ENCODE results near the gene TXNDC9. TPM values are rescaled to one million over a fixed set of nuclear protein-coding genes. Genes with fewer than 3 reads are reported as not detected.

Gene TXNDC9
- total RNA-seq (2014; rRNA removed; shearing (Covaris generic)), result 19.4 and 30.2 TPM in 2 replicates

GRCh38 chr2:99335911-99336803 lies at the start of gene TXNDC9:
Gene TXNDC9, minus strand, starts transcription at chr2:99336333. Its CDS starts 3,123 bp downstream, at chr2:99333210.

DNA sequence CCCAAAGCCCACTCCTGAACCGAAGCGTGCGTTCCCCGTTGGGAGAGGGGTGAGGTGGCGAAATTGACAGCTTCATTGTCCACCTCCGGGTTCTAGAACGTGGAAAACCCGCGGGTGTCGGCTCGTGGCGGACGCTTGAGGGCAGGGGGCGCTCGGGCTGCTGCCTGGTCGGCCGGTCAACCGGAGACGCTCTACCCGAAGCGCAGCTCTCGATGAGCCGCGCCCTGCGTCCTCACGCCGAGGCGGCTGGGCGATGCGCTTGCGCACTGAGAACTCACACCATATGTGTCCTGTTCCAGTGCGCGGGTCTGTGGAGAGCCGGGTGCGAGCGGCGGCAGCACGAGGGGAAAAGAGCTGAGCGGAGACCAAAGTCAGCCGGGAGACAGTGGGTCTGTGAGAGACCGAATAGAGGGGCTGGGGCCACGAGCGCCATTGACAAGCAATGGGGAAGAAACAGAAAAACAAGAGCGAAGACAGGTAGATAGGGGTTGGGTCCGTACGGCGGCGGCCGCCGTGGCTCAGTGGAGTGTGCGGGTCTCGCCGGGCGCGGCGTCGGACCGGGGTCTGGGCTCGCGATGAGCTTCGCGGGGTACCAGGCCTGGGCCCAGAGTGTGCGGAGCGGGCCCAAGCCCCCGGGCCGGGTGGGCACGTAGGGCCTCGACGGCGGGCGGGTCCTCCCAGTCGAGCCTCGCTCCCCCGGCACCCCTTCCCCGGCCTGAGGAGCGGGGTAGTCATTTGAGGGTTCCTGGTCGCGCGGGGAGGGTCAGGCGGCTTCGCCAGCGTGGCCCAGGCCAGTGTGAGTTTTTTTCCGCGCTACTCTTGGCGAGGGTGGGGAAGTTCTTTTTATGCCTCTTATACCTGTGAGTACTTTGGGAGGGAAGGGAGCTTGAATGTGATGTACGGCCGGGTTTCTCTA lies 1.2 kb upstream of the TXNDC9 start, which contains the start of gene EIF5B:
Gene EIF5B, plus strand, starts transcription at position 277 of the 916 bp plus-strand sequence. Its CDS starts 166 bp downstream, at position 443.

DNA sequence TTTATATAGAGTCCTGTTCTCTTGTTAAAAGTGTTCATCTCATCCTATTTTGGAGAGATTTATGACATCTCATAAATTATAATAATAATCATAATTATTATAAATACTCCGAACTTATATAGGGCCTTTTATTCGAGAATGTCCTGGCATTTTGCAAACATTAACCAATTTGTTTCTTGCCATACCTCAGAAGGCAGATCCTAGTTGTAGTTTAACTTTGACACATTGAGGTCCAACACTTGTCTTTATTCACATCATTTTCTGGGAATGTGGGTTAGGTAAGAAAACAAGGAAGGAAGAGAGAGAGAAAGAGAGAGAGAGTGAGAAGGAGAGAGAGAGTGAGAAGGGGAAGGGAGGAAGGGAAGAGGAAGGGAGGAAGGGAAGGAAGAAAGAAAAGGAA lies 35.0 kb downstream of the TXNDC9 start, which contains the start of gene LYG1:
Gene LYG1, minus strand, starts transcription at position 101 of the 400 bp plus-strand sequence. CDS start 5,527 bp downstream, outside the sequence.

Other genes starting within 250 kb of the TXNDC9 start
- gene C2orf15, start 194.6 kb downstream of the TXNDC9 start, total RNA-seq (2014; rRNA removed; shearing (Covaris generic)), result 0.13 and 0.41 TPM in 2 replicates
- gene TSGA10, start 181.4 kb downstream of the TXNDC9 start, total RNA-seq (2014; rRNA removed; shearing (Covaris generic)), result 1.6 and 1.8 TPM in 2 replicates
- 5.1 and 5.5 TPM in 2 replicates for gene LIPT1, start 181.4 kb downstream of the TXNDC9 start, total RNA-seq (2014; rRNA removed; shearing (Covaris generic))
- gene MITD1, start 155.3 kb downstream of the TXNDC9 start, total RNA-seq (2014; rRNA removed; shearing (Covaris generic)), result 15.6 and 20.3 TPM in 2 replicates
- 37.0 and 37.9 TPM in 2 replicates for gene MRPL30, start 155.1 kb downstream of the TXNDC9 start, total RNA-seq (2014; rRNA removed; shearing (Covaris generic))
- 0.72 TPM in 1 of 2 replicates, not detected in the other for gene LYG2, start 80.7 kb downstream of the TXNDC9 start, total RNA-seq (2014; rRNA removed; shearing (Covaris generic))
- gene LYG1, start 35.1 kb downstream of the TXNDC9 start, total RNA-seq (2014; rRNA removed; shearing (Covaris generic)), result 0.15 and 0.45 TPM in 2 replicates
- 15.2 and 20.2 TPM in 2 replicates for gene EIF5B, start 1.1 kb upstream of the TXNDC9 start, total RNA-seq (2014; rRNA removed; shearing (Covaris generic))
- 17.8 and 21.2 TPM in 2 replicates for gene REV1, start 153.7 kb upstream of the TXNDC9 start, total RNA-seq (2014; rRNA removed; shearing (Covaris generic))

Measured in A375 (cell line).